ENCODE data around the gene BTBD17.

DNA sequence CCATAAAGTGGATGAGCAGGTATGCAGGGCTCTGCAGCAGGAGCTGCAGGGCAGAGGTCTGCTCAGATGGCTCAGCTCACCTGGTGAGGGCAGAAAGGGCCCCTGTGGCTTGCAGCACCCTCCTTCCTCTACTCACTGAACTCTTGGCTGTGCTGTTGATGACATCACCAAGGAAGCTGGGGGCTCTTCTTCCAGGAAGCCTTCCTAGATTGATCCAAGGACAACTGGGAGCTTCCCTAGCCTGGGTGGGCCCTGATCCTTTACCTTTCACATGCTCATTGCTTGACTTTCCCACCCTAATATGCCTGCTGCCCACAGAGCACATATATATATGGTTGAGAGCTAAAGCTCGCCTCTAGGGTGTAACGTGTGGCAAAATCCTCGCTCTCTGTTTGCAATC is 33.2 kb downstream of the BTBD17 start:
- TF ChIP-seq, protein P1, sequence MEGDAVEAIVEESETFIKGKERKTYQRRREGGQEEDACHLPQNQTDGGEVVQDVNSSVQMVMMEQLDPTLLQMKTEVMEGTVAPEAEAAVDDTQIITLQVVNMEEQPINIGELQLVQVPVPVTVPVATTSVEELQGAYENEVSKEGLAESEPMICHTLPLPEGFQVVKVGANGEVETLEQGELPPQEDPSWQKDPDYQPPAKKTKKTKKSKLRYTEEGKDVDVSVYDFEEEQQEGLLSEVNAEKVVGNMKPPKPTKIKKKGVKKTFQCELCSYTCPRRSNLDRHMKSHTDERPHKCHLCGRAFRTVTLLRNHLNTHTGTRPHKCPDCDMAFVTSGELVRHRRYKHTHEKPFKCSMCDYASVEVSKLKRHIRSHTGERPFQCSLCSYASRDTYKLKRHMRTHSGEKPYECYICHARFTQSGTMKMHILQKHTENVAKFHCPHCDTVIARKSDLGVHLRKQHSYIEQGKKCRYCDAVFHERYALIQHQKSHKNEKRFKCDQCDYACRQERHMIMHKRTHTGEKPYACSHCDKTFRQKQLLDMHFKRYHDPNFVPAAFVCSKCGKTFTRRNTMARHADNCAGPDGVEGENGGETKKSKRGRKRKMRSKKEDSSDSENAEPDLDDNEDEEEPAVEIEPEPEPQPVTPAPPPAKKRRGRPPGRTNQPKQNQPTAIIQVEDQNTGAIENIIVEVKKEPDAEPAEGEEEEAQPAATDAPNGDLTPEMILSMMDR (IDR thresholded peaks at IDR 0.05) = no peak
- TF ChIP-seq POLR2A (IDR thresholded peaks at IDR 0.05) = no peak

All from esophagus squamous epithelium (tissue), 4 donors.